Fibroblast of mammary gland (primary cell): ENCODE measurements around the gene SF3B4.
"Not testable (repeated sequence)": the region's sequence is repeated elsewhere in the genome, so short reads cannot be mapped to it uniquely, and the experiment has no call there.

Experiments
- DNase-seq: peaks from one replicate; pipeline ENCODE4 v3.0.0-alpha.2; 2010; ENCODE audit warnings: low read depth
- H3K4me3 ChIP-seq: 2 replicates; pipeline ENCODE4 v1.5.1; 2011; ENCODE audit warnings: low read depth, mild to moderate bottlenecking, low read length, moderate library complexity; ENCODE audit not compliant: control insufficient read depth
- CTCF ChIP-seq: conservative IDR thresholded peaks from 2 replicates; pipeline ENCODE4 v1.5.1; 2011; ENCODE audit warnings: low read depth, low read length, inconsistent platforms; ENCODE audit not compliant: control insufficient read depth, insufficient read depth

SF3B4 gene

DNA sequence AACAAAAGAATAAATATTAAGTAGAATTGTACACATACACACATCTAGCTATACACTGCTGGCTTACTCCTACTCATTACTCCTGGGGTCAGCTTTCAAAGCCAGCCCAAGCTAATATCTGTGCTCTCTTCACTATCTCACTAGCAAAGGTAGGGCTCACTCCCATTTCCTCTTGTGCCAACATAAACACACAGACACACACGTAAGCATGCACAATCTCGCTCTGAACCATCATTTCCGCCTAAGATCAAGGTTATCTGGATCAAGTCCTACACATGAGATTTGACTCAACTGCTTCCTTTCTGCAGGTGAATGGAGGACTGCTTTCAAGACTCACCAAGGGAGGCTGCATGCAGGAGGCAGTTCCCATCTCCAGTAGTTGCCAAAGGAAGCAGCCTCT, 37.8 kb upstream of the SF3B4 start:
- no peak for TF ChIP-seq CTCF
- no peak for DNase-seq
- H3K4me3 ChIP-seq, result no peak overlapping the region

- no peak for DNase-seq
- no peak for TF ChIP-seq CTCF
- H3K4me3 ChIP-seq, result no peak overlapping the region
Observed at GRCh38 chr1:149963358-149963757, 35.8 kb upstream of the SF3B4 start.

GRCh38 chr1:149962736-149963135, 35.1 kb upstream of the SF3B4 start:
- no peak for TF ChIP-seq CTCF
- DNase-seq, result no peak
- no peak overlapping the region for H3K4me3 ChIP-seq

GRCh38 chr1:149962039-149962647, 34.5 kb upstream of the SF3B4 start:
- TF ChIP-seq CTCF, result peak; percentile 77
- no peak overlapping the region for H3K4me3 ChIP-seq
- DNase-seq, result peak; percentile 83

GRCh38 chr1:149957548-149957947, 29.9 kb upstream of the SF3B4 start:
- not testable (repeated sequence) for H3K4me3 ChIP-seq, DNase-seq

- TF ChIP-seq CTCF, result no peak
- DNase-seq, result no peak
- no peak overlapping the region for H3K4me3 ChIP-seq
Observed at GRCh38 chr1:149949911-149950310, 22.3 kb upstream of the SF3B4 start.

DNA sequence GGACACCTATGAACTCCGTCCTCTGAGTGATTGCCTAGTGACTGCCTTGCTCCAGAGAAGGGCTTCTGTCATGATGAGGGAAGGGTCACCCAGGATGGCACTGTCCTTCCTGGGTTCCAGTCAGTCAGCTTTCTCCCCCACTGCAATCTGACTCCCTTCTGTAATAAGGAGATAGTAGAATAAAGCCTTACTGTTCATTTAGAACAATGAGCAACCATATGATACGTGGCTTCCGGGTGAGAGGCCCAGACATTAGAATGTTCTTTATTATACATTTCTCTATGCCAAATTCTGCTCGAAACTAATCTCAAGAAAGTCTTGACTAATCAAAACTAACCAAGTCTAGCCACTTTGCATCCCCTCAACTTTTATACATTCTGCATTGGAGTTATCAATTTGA, 17.6 kb upstream of the SF3B4 start:
- H3K4me3 ChIP-seq, result no peak overlapping the region
- DNase-seq, result no peak
- TF ChIP-seq CTCF, result no peak
